GM10266 (cell line): ENCODE data around the gene CDH4.

Experiments
- DNase-seq: peaks from one replicate; pipeline ENCODE4 v3.0.0; 2012; ENCODE audit errors: extremely low spot score
- TF ChIP-seq, protein P1 (sequence below): IDR thresholded peaks from 2 replicates; pipeline ENCODE4 v1.5.1; 2012; ENCODE audit warnings: mild to moderate bottlenecking, low read depth; ENCODE audit not compliant: control insufficient read depth, insufficient read depth; ENCODE audit errors: missing control alignments

CDH4 gene

DNA sequence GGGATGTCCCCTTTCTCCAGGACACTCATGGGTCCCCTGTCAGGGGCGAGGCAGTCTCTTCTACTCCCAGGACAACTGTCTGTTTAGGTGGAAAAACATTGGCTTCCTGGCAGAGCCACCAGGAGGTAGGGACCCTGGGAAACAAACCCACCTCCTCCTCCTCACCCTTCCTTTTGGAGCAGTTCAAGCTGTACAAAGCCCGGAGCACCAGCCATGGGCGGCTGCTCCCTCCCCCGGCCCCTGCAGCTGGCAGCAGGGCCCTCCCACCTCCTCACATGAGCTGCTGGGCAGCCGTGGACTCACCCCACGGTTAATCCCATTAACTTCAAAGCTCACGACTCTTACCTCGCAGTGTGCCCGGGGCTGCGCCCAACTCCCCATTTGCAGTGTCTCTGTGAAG is 48.6 kb downstream of the CDH4 start:
- no peak for DNase-seq
- TF ChIP-seq, protein P1, sequence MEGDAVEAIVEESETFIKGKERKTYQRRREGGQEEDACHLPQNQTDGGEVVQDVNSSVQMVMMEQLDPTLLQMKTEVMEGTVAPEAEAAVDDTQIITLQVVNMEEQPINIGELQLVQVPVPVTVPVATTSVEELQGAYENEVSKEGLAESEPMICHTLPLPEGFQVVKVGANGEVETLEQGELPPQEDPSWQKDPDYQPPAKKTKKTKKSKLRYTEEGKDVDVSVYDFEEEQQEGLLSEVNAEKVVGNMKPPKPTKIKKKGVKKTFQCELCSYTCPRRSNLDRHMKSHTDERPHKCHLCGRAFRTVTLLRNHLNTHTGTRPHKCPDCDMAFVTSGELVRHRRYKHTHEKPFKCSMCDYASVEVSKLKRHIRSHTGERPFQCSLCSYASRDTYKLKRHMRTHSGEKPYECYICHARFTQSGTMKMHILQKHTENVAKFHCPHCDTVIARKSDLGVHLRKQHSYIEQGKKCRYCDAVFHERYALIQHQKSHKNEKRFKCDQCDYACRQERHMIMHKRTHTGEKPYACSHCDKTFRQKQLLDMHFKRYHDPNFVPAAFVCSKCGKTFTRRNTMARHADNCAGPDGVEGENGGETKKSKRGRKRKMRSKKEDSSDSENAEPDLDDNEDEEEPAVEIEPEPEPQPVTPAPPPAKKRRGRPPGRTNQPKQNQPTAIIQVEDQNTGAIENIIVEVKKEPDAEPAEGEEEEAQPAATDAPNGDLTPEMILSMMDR: no peak

DNA sequence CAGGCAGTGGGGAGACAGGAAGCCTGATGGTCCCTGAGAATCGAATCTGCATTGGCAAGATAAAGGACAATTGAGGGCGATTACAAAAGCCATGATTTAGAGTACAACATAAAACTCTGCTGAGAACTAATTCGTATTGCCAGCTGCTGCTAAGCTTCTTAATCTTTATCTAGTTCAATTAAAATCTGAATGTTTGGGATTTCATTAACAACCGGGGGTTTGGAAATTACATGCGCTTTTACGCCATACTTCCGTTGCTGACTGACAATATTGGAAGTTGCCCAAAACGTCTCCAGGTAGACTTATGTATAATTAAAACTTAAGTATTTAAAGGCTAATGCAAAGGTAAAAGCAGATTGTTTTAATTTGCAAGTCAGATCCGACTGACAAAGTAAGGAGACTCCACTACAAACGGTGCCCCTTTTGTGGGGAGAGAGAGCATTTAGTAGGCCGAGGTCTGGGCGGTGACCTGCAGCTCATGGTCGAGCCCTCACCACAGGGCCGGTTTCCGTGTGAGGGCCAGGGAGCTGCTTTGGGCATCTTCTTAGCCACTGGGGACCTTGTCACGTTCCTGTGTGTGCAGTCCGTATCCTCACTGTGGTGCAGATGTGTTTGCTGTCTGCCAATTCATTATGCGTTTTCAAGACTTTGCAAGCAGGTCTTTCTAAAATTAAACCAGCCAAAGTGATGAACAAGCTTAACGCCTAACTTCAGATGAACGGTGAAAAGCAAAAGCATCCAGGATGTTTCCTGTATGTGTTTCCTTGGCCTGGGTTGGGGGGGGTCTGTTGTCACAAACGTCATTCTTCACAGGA is 49.9 kb downstream of the CDH4 start:
- no peak for DNase-seq
- TF ChIP-seq, protein P1: no peak

GRCh38 chr20:61303217-61303616 is 51.2 kb downstream of the CDH4 start:
- TF ChIP-seq, protein P1: no peak
- DNase-seq: no peak

- TF ChIP-seq, protein P1: no peak
- DNase-seq: no peak
Observed at GRCh38 chr20:61303675-61304074, 51.6 kb downstream of the CDH4 start.

DNA sequence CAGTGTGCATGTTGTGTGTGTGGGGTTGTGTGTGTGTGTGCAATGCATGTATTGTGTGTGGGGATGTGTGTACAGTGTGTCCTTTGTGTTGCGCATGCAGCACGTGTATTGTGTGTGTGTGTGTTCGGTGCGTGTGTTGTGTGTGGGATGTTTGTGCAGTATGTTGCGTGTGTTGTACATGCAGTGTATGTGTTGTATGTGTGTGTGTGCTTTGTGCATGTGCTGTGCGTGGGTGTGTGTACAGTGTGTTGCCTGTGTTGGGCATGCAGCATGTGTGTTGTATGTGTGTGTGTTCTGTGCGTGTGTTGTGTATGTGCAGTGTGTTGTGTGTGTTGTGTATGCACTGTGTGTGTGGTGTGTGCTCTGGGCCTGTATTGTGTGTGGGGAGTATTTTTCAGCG is 52.7 kb downstream of the CDH4 start:
- TF ChIP-seq, protein P1: no peak
- DNase-seq: no peak

DNA sequence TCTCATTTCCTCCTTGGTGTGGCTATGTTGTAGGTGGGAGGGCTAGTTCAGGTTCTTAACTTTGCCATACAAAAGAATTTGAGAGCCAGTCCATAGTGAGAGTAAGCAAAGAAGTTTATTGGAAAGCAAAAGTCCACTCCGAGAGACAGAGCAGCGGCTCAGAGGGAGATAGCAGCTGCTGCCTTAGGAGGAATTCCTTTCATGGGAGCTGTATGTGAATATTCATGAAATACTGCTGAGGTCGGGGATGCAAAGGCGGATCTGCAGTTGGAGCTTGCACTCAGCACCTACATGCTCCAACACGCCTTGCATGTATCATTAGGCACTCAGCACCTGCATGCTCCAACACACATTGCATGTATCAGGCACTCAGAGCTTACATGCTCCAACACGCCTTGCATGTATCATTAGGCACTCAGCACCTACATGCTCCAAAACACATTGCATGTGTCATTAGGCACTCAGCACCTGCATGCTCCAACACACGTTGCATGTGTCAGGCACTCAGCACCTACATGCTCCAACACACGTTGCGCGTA is 54.9 kb downstream of the CDH4 start:
- TF ChIP-seq, protein P1: no peak
- no peak for DNase-seq
